Stimulated activated CD4-positive, alpha-beta T cell treated with anti-CD3 and anti-CD28 coated beads, TNF-alpha, amount 100 ng/mL, for 4 hours (primary cell): ENCODE data around the gene S100A16.
"Not testable (repeated sequence)": the region's sequence is repeated elsewhere in the genome, so short reads cannot be mapped to it uniquely, and the experiment has no call there.

Source experiments
- DNase-seq, 3 experiments: peaks; one replicate each; pipeline ENCODE4 v3.0.0-alpha.2; 2020; ENCODE audit warnings: low read depth in 3 of 3

S100A16 gene

DNA sequence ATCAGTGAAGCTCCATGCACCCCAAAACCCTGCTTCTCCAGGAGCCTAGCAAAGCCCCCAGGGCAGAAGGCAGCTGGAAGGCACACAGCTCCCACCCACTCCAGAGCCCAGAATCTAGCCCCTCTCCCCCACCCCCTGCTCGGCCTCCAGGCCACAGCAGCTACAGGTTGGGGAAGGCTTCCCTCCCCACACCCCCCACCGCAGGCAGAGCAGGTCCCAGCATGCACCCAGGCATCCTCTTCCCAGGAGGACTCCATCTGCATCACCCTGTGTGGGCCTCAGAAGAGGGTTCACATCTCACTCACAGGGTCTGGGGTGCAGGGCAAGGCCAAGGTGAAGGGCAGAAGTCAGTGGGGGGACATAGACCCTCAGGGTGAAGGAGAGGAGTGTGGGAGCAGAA lies 2.5 kb upstream of the S100A16 start:
- no peak for DNase-seq

DNA sequence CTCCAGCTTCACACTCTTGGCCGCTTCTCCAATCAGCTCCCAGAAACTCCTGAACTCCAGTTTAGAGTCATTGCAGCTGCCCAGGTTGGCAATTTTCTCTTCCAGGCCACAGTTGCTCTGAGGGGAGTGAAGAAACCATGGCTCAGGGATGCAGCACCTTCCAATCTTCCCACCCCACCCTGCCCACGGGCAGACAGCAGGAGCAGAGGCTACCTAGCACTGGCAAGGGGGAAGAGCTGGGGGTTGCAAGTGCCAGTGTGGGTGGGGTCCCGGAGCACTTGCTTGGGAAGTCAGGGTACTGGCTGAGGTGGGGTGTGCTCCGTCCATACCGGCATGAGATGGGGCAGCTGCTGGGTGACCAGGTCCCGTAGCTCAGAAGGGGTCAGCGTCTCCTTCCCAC lies 2.0 kb upstream of the S100A16 start:
- DNase-seq = no peak

DNA sequence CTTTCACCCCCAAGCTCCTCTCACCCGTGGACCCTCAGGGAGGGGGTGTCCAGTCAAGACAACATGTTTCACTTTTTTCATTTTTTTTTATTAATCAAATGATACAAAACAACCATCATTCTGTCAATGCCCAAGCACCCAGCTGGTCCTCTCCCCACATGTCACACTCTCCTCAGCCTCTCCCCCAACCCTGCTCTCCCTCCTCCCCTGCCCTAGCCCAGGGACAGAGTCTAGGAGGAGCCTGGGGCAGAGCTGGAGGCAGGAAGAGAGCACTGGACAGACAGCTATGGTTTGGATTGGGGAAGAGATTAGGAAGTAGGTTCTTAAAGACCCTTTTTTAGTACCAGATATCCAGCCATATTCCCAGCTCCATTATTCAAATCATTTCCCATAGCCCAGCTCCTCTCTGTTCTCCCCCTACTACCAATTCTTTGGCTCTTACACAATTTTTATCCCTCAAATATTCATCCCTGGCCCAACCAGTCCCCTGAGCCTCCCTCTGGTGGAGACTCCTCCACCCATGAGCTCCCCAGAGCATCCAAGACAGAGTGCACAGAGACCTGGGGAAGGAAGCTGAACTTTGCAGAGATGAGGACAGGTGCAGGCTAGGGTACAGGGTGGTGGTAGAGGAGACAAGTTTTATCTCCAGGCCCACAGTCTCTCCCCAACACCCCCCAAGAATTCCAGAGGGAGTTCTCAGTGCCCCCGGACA lies 1.4 kb upstream of the S100A16 start:
- no peak for DNase-seq

DNA sequence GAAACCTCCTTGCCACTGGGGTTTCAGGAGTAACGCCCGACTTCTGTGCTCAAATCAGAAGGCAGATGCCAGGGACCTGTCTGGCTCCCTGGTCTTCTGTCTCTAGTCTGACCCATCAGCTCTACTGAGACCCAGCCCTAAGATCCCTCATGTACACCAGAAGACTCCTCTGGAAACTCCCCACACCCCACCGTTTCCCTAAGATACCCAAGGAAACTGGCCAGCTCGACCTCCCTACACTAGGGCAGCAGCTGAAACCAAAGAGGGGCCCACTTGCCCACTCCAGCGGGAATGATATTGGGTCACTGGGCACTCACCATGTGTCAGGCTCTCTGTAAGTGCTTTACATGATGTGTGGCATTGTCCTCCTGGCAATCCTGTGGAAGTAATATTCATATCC lies 469 bp upstream of the S100A16 start:
- DNase-seq = no peak

DNA sequence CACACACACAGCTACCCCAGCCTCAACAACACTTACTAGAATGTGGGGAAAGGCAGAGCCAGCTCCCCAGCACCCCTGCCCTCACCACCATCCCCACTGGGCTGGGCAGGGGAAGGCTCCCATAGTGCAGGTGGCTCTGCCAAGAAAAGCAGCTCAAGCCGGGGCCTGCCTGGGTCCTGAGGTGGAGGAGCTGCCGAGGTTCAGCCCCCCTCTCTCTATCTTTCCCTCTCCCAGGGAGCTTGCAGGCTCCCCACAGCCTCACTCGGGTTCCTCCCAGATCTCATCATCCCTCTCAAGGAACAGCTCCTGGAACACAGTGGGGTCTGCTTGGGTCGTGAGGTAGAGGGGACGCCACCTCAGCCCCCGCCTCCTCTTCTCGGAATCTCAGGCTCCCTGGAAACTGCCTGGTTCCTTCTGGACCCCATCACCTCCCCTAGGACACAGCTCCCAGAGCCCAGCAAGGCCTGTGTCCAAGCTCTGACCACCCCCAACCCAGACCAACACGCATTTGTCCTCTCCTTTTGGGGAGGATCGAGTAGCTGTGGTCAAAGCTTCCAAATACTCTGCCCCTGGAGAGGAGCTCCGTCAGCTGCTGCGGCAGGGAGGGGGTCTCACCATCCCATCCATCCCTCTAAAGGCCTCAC lies 704 bp downstream of the S100A16 start:
- no peak for DNase-seq

DNA sequence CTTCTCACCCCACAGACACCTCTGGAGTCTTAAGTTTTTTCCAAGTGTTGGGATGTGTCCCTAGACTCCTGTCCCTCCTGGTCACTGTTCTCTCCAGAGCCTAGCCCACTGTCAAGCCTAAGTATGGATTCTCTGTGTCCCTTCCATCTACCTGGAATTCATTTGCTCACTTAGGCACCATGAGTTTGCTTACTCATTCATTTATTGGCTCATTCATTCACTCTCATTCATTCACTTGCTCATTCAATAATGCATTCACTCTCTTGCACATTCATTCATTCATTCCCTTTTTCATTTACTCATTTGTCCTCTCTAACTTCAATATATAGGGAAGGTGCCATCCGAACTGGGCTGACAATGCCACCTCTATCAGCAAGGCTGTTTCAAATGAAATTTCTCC lies 1.6 kb downstream of the S100A16 start:
- no peak for DNase-seq

DNA sequence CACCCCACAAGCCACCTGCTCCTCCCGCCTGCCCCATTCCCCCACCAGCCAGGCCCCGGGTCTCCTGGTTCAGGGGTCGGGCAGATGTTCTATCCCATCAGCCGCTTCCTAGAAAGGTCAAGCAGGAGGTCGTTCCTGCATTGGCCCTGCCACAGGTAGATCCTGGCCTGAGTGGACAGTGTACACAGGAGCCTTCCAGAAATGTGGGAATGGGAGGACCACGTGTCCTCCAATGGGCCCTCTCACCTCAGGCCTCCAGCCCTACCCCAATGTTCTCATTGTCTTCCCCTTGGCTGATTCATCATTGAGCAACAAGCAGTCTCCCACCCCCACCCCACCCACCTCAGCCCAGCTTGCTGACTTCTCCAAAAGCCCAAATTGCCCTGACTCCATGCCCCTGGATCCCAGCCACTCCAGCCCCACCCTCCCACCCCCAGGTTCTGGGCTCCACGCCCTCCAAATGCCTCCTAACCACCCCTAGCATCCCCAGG lies 2.1 kb downstream of the S100A16 start:
- DNase-seq = no peak

DNA sequence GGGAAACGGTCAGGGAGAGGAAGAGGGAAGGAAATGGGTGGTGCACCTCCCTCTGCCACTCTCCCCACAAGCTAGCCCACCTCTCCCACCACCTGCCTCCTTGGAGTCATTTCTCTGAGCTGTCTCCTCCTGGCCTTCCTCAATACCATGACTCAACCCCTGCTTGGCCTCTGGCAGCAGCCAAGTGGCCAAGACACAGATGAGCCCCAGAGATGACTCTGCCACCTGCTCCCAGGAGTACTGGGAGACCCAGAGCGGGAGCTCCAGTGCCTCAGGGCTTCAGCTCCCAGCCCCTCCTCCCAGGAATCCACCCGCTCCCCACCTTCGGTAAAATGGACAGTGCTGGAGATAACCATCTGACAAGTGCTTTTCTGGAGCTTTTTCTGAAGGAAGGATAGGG lies 2.6 kb downstream of the S100A16 start:
- no peak for DNase-seq

DNA sequence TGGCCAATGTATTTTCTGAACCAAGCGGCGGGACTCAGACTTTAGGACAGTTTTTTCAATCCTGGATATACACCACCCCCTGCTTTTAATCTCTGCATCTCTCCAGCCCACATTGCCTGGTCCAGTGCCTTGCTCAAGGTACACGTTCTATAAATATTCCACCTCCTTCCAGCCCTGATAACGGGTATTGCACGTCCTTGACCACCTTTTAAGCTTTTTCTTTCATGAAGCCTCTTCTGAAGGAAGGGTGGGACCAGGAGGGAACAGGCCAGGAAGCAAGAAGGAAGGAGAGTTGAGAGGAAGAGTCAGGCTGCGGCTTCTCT lies 3.4 kb downstream of the S100A16 start:
- no peak for DNase-seq

DNA sequence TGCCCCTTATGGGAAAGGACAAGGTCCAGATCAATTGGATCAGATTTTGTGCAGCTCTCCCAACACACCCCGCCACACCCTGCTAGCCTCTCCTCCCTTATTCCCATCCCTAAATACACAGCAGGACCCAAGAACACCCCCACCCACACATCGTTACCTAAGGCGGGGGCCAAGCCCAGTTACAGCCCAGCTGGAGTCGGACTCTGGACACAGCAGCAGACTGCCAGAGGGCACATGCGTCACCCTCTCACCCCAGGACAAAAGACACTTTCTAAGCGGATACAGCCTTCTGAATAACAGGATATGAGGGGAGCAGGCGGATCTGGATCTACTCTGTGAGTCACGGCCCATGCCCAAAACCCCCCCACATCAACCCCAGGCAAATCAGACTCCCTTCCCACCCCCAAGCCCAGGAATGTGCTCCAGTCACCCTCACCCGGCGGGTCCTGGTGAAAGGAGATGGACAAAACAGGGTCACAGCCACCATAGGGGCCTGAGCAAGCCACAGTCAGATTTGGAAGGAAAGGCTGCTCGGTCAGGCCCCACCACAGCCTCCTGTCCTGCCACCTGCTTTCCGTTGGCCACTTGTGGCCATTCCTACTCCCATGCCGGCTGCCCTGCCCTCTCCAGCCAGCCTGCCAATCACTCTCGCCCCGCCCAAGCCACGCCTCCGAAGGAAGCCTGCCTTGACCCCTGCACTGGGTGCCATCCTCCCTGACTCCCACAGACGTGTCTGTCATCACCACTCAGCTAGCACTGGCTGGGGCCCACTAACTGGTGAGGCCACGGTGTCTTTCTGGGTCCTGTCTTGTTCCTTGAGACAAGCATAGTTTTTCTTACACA lies 4.0 kb downstream of the S100A16 start:
- DNase-seq = no peak

DNA sequence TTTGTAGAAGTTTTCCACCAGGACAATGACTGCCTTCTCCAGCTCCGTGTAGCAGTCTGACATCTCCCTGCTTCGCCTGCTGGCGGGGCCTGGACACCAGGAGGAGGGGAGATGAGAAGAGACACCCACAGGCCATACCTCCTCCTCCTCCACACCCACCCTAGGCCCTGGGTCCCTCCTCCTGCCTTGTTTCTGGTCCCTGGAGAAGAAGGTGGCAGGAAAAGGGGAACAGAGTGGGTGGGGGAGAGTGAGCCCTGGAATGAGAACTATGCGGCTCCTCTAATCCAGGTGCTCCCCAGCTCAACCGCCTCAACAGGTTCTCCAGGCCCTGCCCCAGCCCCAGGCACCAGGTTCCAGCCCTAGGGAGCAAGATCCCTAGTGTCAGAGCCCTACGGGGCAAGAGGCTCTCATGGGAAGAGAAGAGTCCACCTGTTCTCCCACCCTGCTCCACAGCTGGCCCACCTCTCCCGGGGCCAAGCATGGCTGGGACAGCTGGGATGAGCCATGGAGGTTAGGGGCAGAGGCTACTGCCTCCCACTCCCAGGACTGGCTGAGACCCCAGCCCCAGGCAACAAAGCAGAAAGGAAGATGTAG lies 4.8 kb downstream of the S100A16 start:
- DNase-seq = no peak

DNA sequence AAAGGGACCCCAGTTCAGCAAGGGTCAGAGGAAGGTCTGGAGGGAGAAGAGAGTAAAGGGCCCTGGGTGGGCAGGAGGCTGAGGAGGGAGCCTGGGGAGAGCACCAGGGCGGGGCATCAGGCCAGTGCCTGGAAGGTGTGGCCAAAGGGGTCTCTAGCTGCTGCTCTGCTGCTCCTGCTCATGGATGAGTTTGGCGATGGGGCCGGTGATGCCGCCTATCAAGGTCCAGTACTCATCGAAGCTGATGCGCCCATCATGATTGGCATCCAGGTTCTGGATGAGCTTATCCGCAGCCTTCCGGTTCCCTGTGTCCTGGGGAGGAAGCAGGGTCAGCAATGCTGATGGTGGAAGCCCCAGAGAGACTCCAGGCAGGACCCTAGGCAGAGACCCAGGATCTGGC lies 5.6 kb downstream of the S100A16 start:
- no peak for DNase-seq

DNA sequence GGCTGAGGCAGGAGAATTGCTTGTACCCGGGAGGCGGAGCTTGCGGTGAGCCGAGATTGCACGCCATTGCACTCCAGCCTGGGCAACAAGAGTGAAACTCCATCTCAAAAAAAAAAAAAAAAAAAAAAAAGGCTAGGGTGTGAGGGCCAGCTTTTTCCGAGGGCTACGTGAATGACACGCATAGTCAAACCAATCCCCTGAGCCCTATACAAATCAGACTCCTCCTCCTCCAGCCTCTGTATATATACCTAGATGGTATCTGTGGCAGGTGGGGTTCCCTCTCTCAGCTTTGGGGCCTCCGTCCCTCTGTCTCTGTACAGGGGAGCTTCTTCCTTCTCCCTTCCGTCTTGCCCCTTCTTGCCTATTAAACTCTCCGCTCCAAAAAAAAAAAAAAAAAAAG lies 6.7 kb downstream of the S100A16 start:
- no peak for DNase-seq

DNA sequence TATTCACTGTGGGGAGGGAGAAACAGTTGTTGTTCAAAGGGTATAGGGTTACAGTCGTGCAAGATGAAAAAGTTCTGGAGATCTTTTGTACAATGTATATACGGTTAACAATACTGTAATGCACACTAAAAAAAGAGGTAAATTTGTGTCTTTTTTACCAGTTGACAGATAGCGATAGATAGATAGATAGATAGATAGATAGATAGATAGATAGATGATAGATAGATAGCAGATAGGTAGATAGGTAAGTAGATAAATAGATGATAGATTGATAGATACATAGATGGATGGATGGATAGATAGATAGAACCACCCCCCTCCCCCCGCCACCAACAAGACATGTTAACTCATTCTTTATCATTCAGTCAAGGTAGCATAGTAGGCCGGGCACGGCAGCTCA lies 10.2 kb downstream of the S100A16 start:
- no peak for DNase-seq

DNA sequence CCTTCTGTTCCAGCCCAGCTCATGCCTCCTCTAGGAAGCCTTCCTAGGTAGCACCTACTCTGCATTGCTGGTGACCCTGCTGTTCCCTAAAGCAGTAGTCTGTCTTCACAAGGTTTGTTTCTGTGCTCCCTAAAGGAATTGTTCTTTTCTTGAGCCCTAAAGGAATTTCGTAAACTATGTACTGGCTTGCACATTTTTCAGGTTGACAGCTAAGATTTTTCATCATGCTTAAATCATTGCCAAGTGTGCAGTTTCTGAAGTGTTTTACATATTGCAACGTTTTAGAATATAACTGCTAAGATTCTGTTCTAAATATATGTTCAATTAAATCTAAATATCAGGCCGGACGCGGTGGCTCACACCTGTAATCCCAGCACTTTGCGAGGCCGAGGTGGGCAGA lies 13.1 kb downstream of the S100A16 start:
- no peak for DNase-seq

DNA sequence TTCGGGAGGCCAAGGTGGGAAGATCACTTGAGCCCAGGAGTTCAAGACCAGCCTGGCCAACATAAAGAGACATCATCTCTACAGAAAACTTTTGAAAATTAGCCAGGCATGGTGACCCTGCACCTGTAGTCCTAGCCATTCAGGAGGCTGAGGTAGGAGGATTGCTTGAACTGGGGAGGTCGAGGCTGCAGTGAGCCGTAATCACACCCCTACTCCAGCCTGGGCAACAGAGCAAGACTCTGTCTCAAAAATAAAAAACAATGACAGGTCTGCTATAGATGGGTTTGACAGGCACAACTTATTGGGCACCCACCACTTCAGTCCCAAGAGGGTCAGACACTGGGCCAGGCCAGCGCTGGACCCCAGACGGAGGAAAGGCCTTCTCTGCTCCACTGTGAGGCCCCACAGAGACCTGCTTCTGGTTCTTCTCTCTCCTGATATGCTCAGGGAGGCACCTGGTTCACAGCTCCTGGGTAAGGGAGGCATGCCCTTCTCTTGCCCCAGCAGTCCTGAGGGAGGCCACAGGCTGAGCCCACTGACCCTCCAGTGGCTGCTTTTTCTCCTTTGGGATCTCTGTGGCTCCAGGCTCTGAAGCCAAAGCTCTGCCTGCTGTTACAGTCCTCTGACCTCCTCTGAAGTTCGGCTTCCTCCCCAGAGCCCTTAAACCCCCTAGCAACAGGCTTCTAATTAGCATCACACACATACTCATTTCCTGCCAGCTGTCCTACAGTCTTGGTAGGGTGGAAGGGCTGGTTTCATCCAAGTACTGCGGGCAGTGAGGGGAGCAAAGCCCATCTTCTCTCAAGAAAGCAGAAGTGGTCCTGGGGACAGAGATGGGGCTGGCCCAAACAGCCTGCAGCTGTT lies 14.4 kb downstream of the S100A16 start:
- no peak for DNase-seq

DNA sequence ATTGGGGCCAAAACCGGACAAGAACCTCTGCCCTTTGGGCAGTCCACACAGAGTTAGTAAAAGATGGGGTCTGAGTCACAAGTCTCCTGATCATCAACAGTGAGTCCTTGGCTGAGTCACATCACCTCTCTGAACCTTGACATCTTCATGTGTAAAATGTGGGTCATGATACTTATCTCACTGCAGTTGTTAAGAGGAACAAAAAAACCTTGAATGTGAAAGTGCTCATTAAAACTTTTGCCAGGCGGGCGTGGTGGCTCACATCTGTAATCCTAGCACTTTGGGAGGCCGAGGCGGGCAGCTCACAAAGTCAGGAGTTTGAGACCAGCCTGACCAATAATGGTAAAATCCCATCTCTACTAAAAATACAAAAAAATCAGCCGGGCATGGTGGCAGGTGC lies 15.7 kb downstream of the S100A16 start:
- no peak for DNase-seq

DNA sequence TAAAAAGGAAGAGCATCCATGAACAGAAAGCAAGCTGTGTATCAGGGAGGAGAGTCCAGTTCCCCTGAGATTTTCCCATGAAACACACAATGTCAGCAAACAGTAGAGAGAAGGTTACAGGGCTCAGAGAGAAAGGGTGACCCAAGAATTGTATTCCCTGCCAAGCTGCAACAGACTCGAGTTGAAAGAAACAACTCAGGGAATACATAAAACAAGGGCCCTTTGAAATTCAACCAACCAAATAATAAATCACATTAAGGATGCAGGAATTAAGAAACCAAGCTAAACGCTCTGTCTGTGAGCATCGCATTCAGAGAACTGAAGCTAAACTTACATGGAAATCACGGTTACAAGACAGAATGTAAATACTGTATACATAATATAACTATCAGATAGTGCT lies 20.2 kb downstream of the S100A16 start:
- no peak for DNase-seq

DNA sequence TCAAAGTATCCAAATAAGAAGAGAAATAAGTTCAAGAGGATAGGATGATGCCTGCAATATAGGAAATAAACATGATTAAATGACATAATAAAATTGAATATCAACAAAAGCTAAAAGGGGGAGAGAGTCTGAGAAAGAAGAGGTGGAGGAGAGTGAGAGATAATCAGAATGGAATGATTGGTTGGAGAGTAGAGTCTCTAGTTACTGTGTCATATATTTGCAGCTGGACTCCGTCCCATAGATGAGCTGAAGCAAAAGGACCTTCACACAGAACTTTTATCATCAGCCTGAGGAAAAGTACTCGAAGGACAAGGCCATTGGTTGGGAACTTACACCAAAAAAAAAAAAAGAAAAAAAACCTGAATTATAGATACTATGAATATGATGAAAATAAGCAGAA lies 24.5 kb downstream of the S100A16 start:
- no peak for DNase-seq

DNA sequence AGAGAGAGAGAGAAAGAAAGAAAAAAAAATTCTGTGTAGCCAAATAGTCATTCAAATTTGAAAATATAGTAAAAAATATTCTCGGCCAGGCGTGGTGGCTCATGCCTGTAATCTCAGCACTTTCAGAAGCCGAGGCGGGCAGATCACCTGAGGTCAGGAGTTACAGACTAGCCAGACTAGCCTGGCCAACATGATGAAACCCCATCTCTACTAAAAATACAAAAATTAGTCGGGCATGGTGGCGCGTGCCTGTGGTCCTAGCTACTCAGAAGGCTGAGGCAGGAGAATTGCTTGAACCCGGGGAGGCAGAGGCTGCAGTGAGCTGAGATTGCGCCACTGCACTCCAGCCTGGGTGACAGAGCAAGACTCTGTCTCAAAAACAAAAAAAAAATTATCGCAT lies 24.9 kb downstream of the S100A16 start:
- DNase-seq = not testable (repeated sequence)

DNA sequence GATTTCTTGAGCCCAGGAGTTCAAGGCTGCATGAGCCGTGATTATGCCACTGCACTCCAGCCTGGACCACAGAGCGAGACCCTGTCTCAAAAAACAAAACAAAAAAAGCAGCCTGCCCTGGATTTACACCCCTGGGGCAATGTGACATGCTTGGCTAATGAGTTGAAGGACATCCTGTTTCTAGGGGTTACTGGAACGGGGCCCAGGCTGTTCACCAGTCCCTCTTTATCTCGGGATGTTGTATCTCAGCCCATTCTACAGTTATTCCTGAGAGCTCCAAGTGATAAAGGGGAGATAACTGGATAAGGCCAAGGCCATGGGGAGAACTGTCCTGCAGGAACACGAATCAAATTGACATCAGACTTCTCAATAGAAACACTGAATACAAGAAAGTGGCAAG lies 25.6 kb downstream of the S100A16 start:
- DNase-seq = no peak

DNA sequence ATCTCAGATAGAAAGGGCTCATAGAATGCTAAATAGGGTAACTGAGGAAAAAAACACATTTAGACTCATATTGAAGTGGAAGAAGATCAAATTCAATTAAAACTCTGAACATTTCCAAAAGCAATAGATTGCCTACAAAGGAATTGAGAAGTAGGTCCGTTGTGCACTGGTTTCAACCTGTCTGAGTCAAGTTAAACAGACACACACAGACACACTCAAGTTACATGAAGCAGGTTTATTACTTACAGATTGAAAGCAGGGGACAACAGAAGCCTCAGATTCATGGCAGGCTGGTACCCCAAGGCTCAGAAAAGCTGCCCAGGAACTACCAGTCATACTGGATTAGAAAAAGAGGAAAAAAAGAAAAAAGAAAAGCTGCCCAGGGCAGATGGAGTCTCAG lies 26.6 kb downstream of the S100A16 start:
- DNase-seq = no peak
